Naive thymus-derived CD4-positive, alpha-beta T cell (primary cell): ENCODE data around the gene RGS2. TPM values are rescaled to one million over a fixed set of nuclear protein-coding genes. Genes with fewer than 3 reads are reported as not detected.

Experiments
- ATAC-seq: fragments of 150-1000 bp; cut with Tn5 transposase; 2 replicates; pipeline ENCODE4 v1.10.0; 2021; ENCODE audit warnings: mild to moderate bottlenecking, moderate library complexity
- CTCF ChIA-PET: fragments of 350-600 bp; sonication (Branson Sonifier 250); formaldehyde crosslinking; loops from one replicate; lab custom pipeline; 2021; ENCODE audit warnings: antibody characterized with exemption; lab: Charles Lee
- POLR2A ChIA-PET: fragments of 350-600 bp; sonication (Branson Sonifier 250); formaldehyde crosslinking; loops from one replicate; lab custom pipeline; 2021; ENCODE audit warnings: antibody characterized with exemption, inconsistent platforms; lab: Charles Lee
- DNase-seq, 9 donors: peaks; one replicate each; pipeline versions ENCODE4 v3.0.0 to v3.0.0-alpha.2; 2020 to 2022; ENCODE audit warnings: mixed read lengths in 1 of 9
- H3K27ac ChIP-seq: one replicate; pipeline ENCODE4 v1.7.0; 2013; ENCODE audit warnings: mild to moderate bottlenecking, low read depth, low read length, moderate library complexity
- H3K27me3 ChIP-seq, 2 donors: one replicate each; pipeline ENCODE4 v1.7.0; 2013; ENCODE audit warnings: low read length in 2 of 2, mild to moderate bottlenecking in 2 of 2, moderate library complexity in 2 of 2; ENCODE audit not compliant: control insufficient read depth in 2 of 2, insufficient read depth in 2 of 2
- H3K36me3 ChIP-seq, 3 experiments: 1 replicate in 2 of 3; 2 replicates in 1 of 3; pipeline ENCODE4 v1.7.0; 2013; ENCODE audit warnings: low read length in 3 of 3, mild to moderate bottlenecking in 3 of 3, moderate library complexity in 1 of 3; ENCODE audit not compliant: insufficient read depth in 3 of 3, control insufficient read depth in 2 of 3
- H3K4me1 ChIP-seq, 2 donors: one replicate each; pipeline ENCODE4 v1.7.0; 2013; ENCODE audit warnings: low read length in 2 of 2, mild to moderate bottlenecking in 2 of 2, moderate library complexity in 1 of 2; ENCODE audit not compliant: control insufficient read depth in 2 of 2, insufficient read depth in 2 of 2
- H3K4me3 ChIP-seq: 2 replicates; pipeline ENCODE4 v1.7.0; 2013; ENCODE audit warnings: mild to moderate bottlenecking, low read length
- H3K9me3 ChIP-seq, 3 experiments: 1 replicate in 2 of 3; 2 replicates in 1 of 3; pipeline ENCODE4 v1.7.0; 2013; ENCODE audit warnings: low read length in 3 of 3; ENCODE audit not compliant: control insufficient read depth in 2 of 3
- H3K27ac Mint-ChIP-seq, 9 donors: one replicate each; pipeline ENCODE4 v1.8.0; 2020 to 2022; ENCODE audit warnings: mixed read lengths in 9 of 9, mild to moderate bottlenecking in 8 of 9, moderate library complexity in 5 of 9, inconsistent platforms in 2 of 9
- H3K27me3 Mint-ChIP-seq, 5 donors: one replicate each; pipeline ENCODE4 v1.8.0; 2021 to 2022; ENCODE audit warnings: mixed read lengths in 5 of 5, mild to moderate bottlenecking in 1 of 5
- H3K36me3 Mint-ChIP-seq, 5 donors: one replicate each; pipeline ENCODE4 v1.8.0; 2020 to 2022; ENCODE audit warnings: mixed read lengths in 5 of 5, mild to moderate bottlenecking in 3 of 5, inconsistent platforms in 1 of 5
- H3K4me1 Mint-ChIP-seq, 7 donors: one replicate each; pipeline ENCODE4 v1.8.0; 2020 to 2022; ENCODE audit warnings: mixed read lengths in 7 of 7, mild to moderate bottlenecking in 3 of 7, inconsistent platforms in 1 of 7
- H3K4me3 Mint-ChIP-seq, 10 donors: one replicate each; pipeline ENCODE4 v1.8.0; 2020 to 2022; ENCODE audit warnings: mild to moderate bottlenecking in 10 of 10, mixed read lengths in 10 of 10, moderate library complexity in 6 of 10, inconsistent platforms in 2 of 10
- H3K9me3 Mint-ChIP-seq, 11 donors: one replicate each; pipeline ENCODE4 v1.8.0; 2020 to 2022; ENCODE audit warnings: mixed read lengths in 11 of 11, mild to moderate bottlenecking in 4 of 11, inconsistent platforms in 1 of 11, moderate library complexity in 1 of 11
- intact Hi-C, 2 donors: fragments of 100-400 bp; cut with micrococcal nuclease; formaldehyde crosslinking; loops; one replicate each; pipeline ENCODE4 v1.15.1; 2023
- polyA plus RNA-seq, 2 donors: library from polyadenylated mRNA; unstranded; fragments of 300-500 nt; fragmentation: Illumina TruSeq; gene quantifications; one replicate each; pipeline ENCODE4 v1.2.3, GENCODE V29; 2021
- total RNA-seq, 6 experiments: library from RNA in 5 of 6; stranded (reverse) in 5 of 6; gene quantifications; 1 replicate in 5 of 6; 2 replicates in 1 of 6; pipeline ENCODE4 v1.2.3 and lab custom pipeline; 2021 to 2026

The RGS2 gene
- total and polyA plus RNA-seq, 7 experiments from 2014 or later: 3.5 to 317 (median 14.3) TPM

DNA sequence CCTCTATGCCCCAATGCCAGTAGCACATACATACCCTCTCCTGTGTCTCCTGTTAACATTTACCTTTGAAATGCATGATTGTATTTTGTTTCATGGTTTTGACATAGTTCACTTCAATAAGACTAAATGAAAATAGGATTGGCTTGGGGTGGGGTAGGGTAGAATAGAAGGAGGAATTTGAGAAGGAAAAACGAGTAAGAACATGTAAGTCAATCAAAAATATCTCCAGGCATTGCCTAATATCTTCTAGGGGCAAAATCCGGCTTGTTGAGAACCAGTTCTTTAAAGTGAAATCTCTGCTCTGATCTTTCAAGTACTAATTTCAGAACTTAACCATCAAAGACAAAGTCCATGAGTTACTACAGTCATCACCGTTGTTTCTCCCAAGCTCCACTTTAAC lies 31.8 kb upstream of the RGS2 start:
- ATAC-seq (no peak), DNase-seq (no peak)
- Histone ChIP-seq H3K27me3 (no peaks in the 10 kb centered on the region), H3K27ac (no peak overlapping the region), H3K36me3 (no peaks in the 10 kb centered on the region), H3K9me3 (no peaks in the 10 kb centered on the region), H3K4me3 (no peak overlapping the region), H3K4me1 (no peaks in the 10 kb centered on the region)
- intact Hi-C loops: no loop called here
- Mint-ChIP-seq H3K27me3 (peaks cover 0 to 17% (median 6%) of the 10 kb centered on the region in 5 donors), H3K36me3 (no peaks in the 10 kb centered on the region), H3K27ac (no peak overlapping the region), H3K9me3 (peaks cover 0 to 5% (median 0%) of the 10 kb centered on the region in 11 donors), H3K4me3 (no peak overlapping the region), H3K4me1 (no peaks in the 10 kb centered on the region)
- POLR2A ChIA-PET: no interaction called here
- CTCF ChIA-PET: no interaction called here

DNA sequence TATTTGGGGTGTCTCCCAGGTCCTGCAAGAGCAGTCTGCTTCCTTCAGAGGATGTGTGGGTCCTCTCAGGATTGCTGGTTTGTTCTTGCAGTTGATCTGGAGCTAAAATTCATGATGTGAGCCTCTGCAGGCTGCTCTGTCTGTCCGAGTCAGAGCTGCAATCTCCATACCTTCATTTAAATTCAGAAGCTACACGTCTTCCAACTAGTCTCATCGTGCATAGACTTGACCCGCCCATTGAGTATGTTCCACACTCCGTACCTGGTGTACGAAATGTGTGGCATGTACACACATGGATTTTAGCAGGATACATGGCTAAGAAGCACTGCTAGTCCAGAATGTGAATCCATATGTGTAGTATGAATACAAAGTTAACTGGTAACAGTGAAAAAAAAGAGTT lies 25.0 kb upstream of the RGS2 start:
- no peaks in the 10 kb centered on the region for H3K4me1 ChIP-seq
- no peaks in the 10 kb centered on the region for H3K36me3 Mint-ChIP-seq
- H3K27ac ChIP-seq: no peak overlapping the region
- H3K27me3 ChIP-seq: no peaks in the 10 kb centered on the region
- peaks cover 25 to 52% (median 28%) of the 10 kb centered on the region in 5 donors for H3K27me3 Mint-ChIP-seq
- ChIA-PET POLR2A (no interaction called here), CTCF (no interaction called here)
- H3K27ac Mint-ChIP-seq: no peak overlapping the region
- H3K36me3 ChIP-seq: no peaks in the 10 kb centered on the region
- DNase-seq: no peak
- H3K4me3 Mint-ChIP-seq: no peak overlapping the region
- H3K9me3 Mint-ChIP-seq: peaks cover 0 to 5% (median 0%) of the 10 kb centered on the region in 11 donors
- H3K4me3 ChIP-seq: no peak overlapping the region
- intact Hi-C loops: no loop called here
- H3K9me3 ChIP-seq: no peaks in the 10 kb centered on the region
- no peak for ATAC-seq
- no peaks in the 10 kb centered on the region for H3K4me1 Mint-ChIP-seq

DNA sequence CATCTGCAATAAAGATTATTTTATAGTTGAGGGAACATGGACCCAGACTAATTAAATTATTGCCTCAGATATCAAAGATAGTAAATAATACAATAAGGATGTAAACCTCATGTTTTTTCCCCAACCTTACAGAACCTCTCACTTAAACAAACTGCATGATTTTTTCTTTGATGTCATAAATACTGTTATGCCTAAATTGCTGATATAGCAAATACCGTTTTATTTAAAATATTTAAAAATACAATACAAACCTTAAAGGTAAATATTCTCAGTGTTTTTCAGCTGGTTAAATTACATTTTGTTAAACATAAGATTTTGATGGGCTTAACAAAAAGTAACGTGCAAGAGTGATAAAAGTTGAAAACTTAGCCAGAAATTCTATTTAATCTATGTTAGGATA lies 24.4 kb upstream of the RGS2 start:
- no peaks in the 10 kb centered on the region for H3K4me1 ChIP-seq

DNA sequence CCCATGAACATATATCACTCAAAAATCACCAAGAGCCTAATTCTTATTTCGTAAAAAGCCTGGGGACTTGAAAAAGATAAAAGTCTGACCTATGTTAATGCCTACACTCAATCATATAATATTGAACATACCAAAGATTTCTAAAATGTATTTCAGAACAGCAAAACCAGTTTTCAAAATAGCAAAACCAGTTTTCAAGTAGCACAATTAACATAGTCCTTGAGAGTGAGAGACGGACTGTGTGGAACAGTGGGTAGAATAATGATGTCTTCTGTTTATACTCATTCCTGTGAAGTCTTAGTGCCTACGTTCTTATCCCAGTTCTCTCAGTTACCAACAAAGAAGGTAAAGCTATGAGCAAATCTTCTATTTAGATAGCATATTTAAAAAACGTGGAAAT lies 22.3 kb upstream of the RGS2 start:
- no peaks in the 10 kb centered on the region for H3K27me3 ChIP-seq
- H3K36me3 ChIP-seq: no peaks in the 10 kb centered on the region
- intact Hi-C loops: no loop called here
- H3K9me3 Mint-ChIP-seq: peaks cover 0 to 1% (median 0%) of the 10 kb centered on the region in 11 donors
- ATAC-seq: no peak
- ChIA-PET POLR2A (no interaction called here), CTCF (no interaction called here)
- H3K4me3 Mint-ChIP-seq: no peak overlapping the region
- H3K4me3 ChIP-seq: no peak overlapping the region
- H3K27ac Mint-ChIP-seq: no peak overlapping the region
- H3K4me1 Mint-ChIP-seq: no peaks in the 10 kb centered on the region
- no peak overlapping the region for H3K27ac ChIP-seq
- no peaks in the 10 kb centered on the region for H3K4me1 ChIP-seq
- H3K27me3 Mint-ChIP-seq: peaks cover 16 to 55% (median 33%) of the 10 kb centered on the region in 5 donors
- no peak for DNase-seq
- no peaks in the 10 kb centered on the region for H3K36me3 Mint-ChIP-seq
- no peaks in the 10 kb centered on the region for H3K9me3 ChIP-seq

More for the DNA sequence above, 24.4 kb upstream of the RGS2 start:
- DNase-seq: no peak
- H3K27ac ChIP-seq: no peak overlapping the region
- Mint-ChIP-seq H3K36me3 (no peaks in the 10 kb centered on the region), H3K9me3 (peaks cover 0 to 3% (median 0%) of the 10 kb centered on the region in 11 donors), H3K27ac (no peak overlapping the region), H3K27me3 (peaks cover 25 to 52% (median 28%) of the 10 kb centered on the region in 5 donors), H3K4me3 (no peak overlapping the region), H3K4me1 (no peaks in the 10 kb centered on the region)
- no peak overlapping the region for H3K4me3 ChIP-seq
- no peaks in the 10 kb centered on the region for H3K36me3 ChIP-seq
- ChIA-PET CTCF (no interaction called here), POLR2A (no interaction called here)
- intact Hi-C loops: no loop called here
- no peak for ATAC-seq
- no peaks in the 10 kb centered on the region for H3K27me3 ChIP-seq
- no peaks in the 10 kb centered on the region for H3K9me3 ChIP-seq

DNA sequence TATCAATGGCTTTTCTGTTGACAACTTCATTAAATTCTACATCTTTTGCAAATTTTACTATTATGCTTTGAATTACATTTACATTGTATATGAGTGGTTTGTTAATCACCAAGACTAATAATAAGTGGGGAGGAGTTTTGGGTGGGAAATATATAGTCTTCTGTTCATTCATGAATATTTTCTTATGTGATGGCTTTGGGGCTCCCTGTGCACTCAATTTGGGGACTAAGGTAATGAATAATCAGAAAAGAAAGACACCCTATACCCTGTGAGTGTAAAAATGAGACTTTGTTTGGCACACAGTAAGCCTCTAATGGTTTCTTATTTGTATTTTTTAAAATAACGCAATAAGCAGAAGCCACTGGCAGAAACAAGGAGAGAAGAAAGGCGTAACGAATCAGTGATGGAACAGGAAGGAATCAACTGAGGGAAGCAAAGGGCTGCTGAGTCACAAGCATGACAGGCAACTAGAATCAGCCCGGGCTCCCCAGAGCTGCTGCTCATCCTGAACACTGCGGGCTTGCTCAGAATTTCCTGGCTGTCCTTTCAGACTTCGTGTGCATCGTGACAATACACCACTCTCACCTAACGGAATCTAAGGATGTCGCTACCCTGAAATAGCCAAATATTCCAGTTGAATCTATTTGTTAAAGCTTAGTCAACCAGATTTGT lies 20.8 kb upstream of the RGS2 start:
- DNase-seq: no peak
- Mint-ChIP-seq H3K4me1 (no peaks in the 10 kb centered on the region), H3K4me3 (no peak overlapping the region), H3K9me3 (peaks cover 0 to 1% (median 0%) of the 10 kb centered on the region in 11 donors), H3K27me3 (peaks cover 16 to 40% (median 22%) of the 10 kb centered on the region in 5 donors), H3K36me3 (no peaks in the 10 kb centered on the region), H3K27ac (no peak overlapping the region)
- no peaks in the 10 kb centered on the region for H3K9me3 ChIP-seq
- no peak overlapping the region for H3K27ac ChIP-seq
- peak; percentile 65 for ATAC-seq
- no peaks in the 10 kb centered on the region for H3K4me1 ChIP-seq
- CTCF ChIA-PET: no interaction called here
- POLR2A ChIA-PET: no interaction called here
- no peak overlapping the region for H3K4me3 ChIP-seq
- H3K27me3 ChIP-seq: no peaks in the 10 kb centered on the region
- H3K36me3 ChIP-seq: no peaks in the 10 kb centered on the region
- intact Hi-C loops: no loop called here

DNA sequence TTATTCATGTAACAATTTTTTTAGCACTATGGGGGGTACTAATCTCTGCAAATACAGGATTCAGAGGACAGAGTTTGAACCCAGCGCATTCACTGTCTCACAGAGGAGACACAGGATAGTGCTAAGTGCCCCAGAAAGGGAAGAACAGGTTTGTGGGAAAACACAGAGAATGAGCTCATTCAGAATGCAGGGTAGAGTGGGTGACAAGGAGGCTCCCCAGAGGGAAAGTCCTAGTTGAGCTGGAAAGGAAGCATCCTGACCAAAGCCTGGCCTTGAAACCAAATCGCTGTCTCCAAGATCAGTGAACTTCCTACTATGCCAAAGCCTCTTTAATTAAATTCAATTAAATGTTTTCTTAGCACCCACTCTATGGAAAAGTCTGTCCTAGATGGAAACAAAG lies 19.0 kb upstream of the RGS2 start:
- Mint-ChIP-seq H3K9me3 (peaks cover 0 to 1% (median 0%) of the 10 kb centered on the region in 11 donors), H3K36me3 (no peaks in the 10 kb centered on the region), H3K27me3 (peaks cover 12 to 28% (median 19%) of the 10 kb centered on the region in 5 donors), H3K4me1 (no peaks in the 10 kb centered on the region), H3K27ac (no peak overlapping the region), H3K4me3 (no peak overlapping the region)
- CTCF ChIA-PET: no interaction called here
- Histone ChIP-seq H3K9me3 (no peaks in the 10 kb centered on the region), H3K4me1 (no peaks in the 10 kb centered on the region), H3K27ac (no peak overlapping the region), H3K27me3 (no peaks in the 10 kb centered on the region), H3K4me3 (no peak overlapping the region), H3K36me3 (no peaks in the 10 kb centered on the region)
- DNase-seq: no peak
- POLR2A ChIA-PET: no interaction called here
- no peak for ATAC-seq
- intact Hi-C loops: no loop called here

DNA sequence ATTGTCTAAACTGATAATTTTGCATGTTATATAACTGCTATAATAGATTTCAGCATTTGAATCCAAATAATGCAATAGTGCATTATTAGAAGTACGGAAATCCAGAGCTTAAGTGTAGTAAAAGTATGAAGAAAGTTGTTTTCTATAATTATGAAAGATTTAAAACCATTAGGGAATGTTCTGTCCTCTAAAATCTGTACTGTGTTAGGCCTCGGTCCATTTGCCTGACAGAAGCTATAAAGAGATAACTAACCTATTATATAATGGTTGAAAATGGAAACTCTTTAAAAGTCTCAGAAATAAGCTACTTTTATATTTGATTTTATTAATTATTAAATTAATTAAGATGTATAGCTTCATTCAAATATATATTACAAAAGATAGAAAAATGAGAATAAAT lies 16.2 kb upstream of the RGS2 start:
- ATAC-seq (no peak), DNase-seq (no peak)
- Mint-ChIP-seq H3K27me3 (peaks cover 4 to 18% (median 12%) of the 10 kb centered on the region in 5 donors), H3K9me3 (peaks cover 0 to 1% (median 0%) of the 10 kb centered on the region in 11 donors), H3K4me1 (peaks cover 0 to 3% (median 0%) of the 10 kb centered on the region in 7 donors), H3K27ac (no peak overlapping the region), H3K4me3 (no peak overlapping the region), H3K36me3 (no peaks in the 10 kb centered on the region)
- CTCF ChIA-PET: no interaction called here
- Histone ChIP-seq H3K4me1 (no peaks in the 10 kb centered on the region), H3K9me3 (no peaks in the 10 kb centered on the region), H3K4me3 (no peak overlapping the region), H3K27me3 (no peaks in the 10 kb centered on the region), H3K36me3 (no peaks in the 10 kb centered on the region), H3K27ac (no peak overlapping the region)
- intact Hi-C loops: no loop called here
- POLR2A ChIA-PET: no interaction called here
